Lower leg skin (tissue), 3 donors: ENCODE results near the gene TXNRD2.

Experiments
- CTCF ChIP-seq, 3 donors: fragments of 450-650 bp; IDR thresholded peaks; one replicate each; pipeline ENCODE4 v1.5.1; 2016; ENCODE audit warnings: antibody characterized with exemption in 3 of 3, mild to moderate bottlenecking in 3 of 3, moderate library complexity in 2 of 3
- POLR2A ChIP-seq, 2 donors: fragments of 450-650 bp; IDR thresholded peaks; one replicate each; pipeline ENCODE4 v1.6.1; 2016 to 2017; ENCODE audit warnings: antibody characterized with exemption in 2 of 2, mild to moderate bottlenecking in 1 of 2, moderate library complexity in 1 of 2

- no peak for TF ChIP-seq CTCF (IDR thresholded peaks at IDR 0.05)
- TF ChIP-seq POLR2A (IDR thresholded peaks at IDR 0.05) = no peak
These were observed 32.1 kb upstream of the TXNRD2 start for GRCh38 chr22:19973551-19974267.
